ENCODE data around the gene SNRNP70.
A peak's percentile ranks its signal among the peaks of the same experiment; 100 is the strongest.
"Not testable (repeated sequence)": the region's sequence is repeated elsewhere in the genome, so short reads cannot be mapped to it uniquely, and the experiment has no call there.

Gene SNRNP70

GRCh38 chr19:49085020-49085867 is at the start of gene SNRNP70:
TSS of gene SNRNP70 (plus strand) at chr19:49085451. CDS start at chr19:49086415, 964 bp downstream.
- DNase-seq (ENCODE audit: low read depth in 3 of 3) = peak; percentile 97 to 99 (median 98)

GRCh38 chr19:49036815-49037214 is 48.4 kb upstream of the SNRNP70 start, which contains the start of gene CGB1:
TSS of gene CGB1 (minus strand) at chr19:49036895. CDS start at chr19:49036711, 184 bp downstream.
- peak; percentile 37 to 54 (median 41) for DNase-seq (ENCODE audit: low read depth in 3 of 3)

GRCh38 chr19:49038111-49038510 is 47.1 kb upstream of the SNRNP70 start:
- not testable (repeated sequence) for DNase-seq (ENCODE audit: low read depth in 3 of 3)

- DNase-seq (ENCODE audit: low read depth in 3 of 3) = not testable (repeated sequence)
Observed at GRCh38 chr19:49038557-49039276, 46.5 kb upstream of the SNRNP70 start.

- not testable (repeated sequence) for DNase-seq (ENCODE audit: low read depth in 3 of 3)
Observed at GRCh38 chr19:49039736-49040135, 45.5 kb upstream of the SNRNP70 start.

GRCh38 chr19:49042177-49042576 is 43.1 kb upstream of the SNRNP70 start:
- no peak for DNase-seq (ENCODE audit: low read depth in 3 of 3)

- DNase-seq (ENCODE audit: low read depth in 3 of 3) = not testable (repeated sequence)
Observed at GRCh38 chr19:49042666-49043065, 42.6 kb upstream of the SNRNP70 start.

- DNase-seq (ENCODE audit: low read depth in 3 of 3) = not testable (repeated sequence)
Observed at GRCh38 chr19:49043548-49043947, 41.7 kb upstream of the SNRNP70 start, which contains the start of gene CGB5. TSS of gene CGB5 (plus strand) at chr19:49043848. CDS start at chr19:49044210, 362 bp downstream.

GRCh38 chr19:49049011-49049410 is 36.2 kb upstream of the SNRNP70 start, which contains the start of gene CGB8:
TSS of gene CGB8 (minus strand) at chr19:49049111. CDS start at chr19:49048739, 372 bp downstream.
- DNase-seq (ENCODE audit: low read depth in 3 of 3) = not testable (repeated sequence)

GRCh38 chr19:49049834-49050233 is 35.4 kb upstream of the SNRNP70 start:
- DNase-seq (ENCODE audit: low read depth in 3 of 3) = not testable (repeated sequence)

- DNase-seq (ENCODE audit: low read depth in 3 of 3) = not testable (repeated sequence)
Observed at GRCh38 chr19:49050376-49051033, 34.7 kb upstream of the SNRNP70 start.

- peak in 2 of 3 donors; percentile 19 to 28 for DNase-seq (ENCODE audit: low read depth in 3 of 3)
Observed at GRCh38 chr19:49056101-49056901, 28.9 kb upstream of the SNRNP70 start.

- DNase-seq (ENCODE audit: low read depth in 3 of 3) = not testable (repeated sequence)
Observed at GRCh38 chr19:49056902-49057596, 28.2 kb upstream of the SNRNP70 start.

GRCh38 chr19:49057636-49058234 is 27.5 kb upstream of the SNRNP70 start, which contains the start of gene CGB7:
TSS of gene CGB7 (minus strand) at chr19:49057749. CDS start at chr19:49055375, 2,374 bp downstream.
- peak in 2 of 3 donors; percentile 33 to 36 for DNase-seq (ENCODE audit: low read depth in 3 of 3)

- DNase-seq (ENCODE audit: low read depth in 3 of 3) = peak in 1 of 3 donors; percentile 27
Observed at GRCh38 chr19:49058562-49058961, 26.7 kb upstream of the SNRNP70 start.

GRCh38 chr19:49059053-49059452 is 26.2 kb upstream of the SNRNP70 start:
- no peak for DNase-seq (ENCODE audit: low read depth in 3 of 3)

GRCh38 chr19:49061000-49061399 is 24.3 kb upstream of the SNRNP70 start:
- no peak for DNase-seq (ENCODE audit: low read depth in 3 of 3)

GRCh38 chr19:49061445-49061844 is 23.8 kb upstream of the SNRNP70 start:
- DNase-seq (ENCODE audit: low read depth in 3 of 3) = no peak

GRCh38 chr19:49064029-49064629 is 21.1 kb upstream of the SNRNP70 start:
- no peak for DNase-seq (ENCODE audit: low read depth in 3 of 3)

All from stimulated activated CD4-positive, alpha-beta T cell treated with anti-CD3 and anti-CD28 coated beads, TNF-alpha, amount 100 ng/mL, for 48 hours (primary cell).